PC-9 (cell line): ENCODE measurements around the gene TMEM53. TPM values are rescaled to one million over a fixed set of nuclear protein-coding genes. Genes with fewer than 3 reads are reported as not detected.

ENCODE experiments used
- BruUV-seq: library from RNA; stranded (reverse); fragments of 400-500 nt; replicated peaks from 2 replicates; lab custom pipeline; 2021; lab: Mats Ljungman, UMichigan
- CTCF ChIA-PET: fragments of 300-600 bp; sonication (Branson Sonifier 250); formaldehyde crosslinking; loops from one replicate; lab custom pipeline; 2022; ENCODE audit warnings: antibody characterized with exemption; lab: Charles Lee
- POLR2A ChIA-PET: fragments of 300-600 bp; sonication (Branson Sonifier 250); formaldehyde crosslinking; loops from one replicate; lab custom pipeline; 2022; ENCODE audit warnings: antibody characterized with exemption; ENCODE audit not compliant: unreplicated experiment; lab: Charles Lee
- DNase-seq, 2 experiments: peaks; one replicate each; pipeline versions ENCODE4 v3.0.0 to v3.0.0-alpha.2; 2015 to 2022; ENCODE audit warnings: mixed read lengths in 1 of 2
- H2AFZ ChIP-seq: fragments of 200-600 bp; sonication (generic); 2 replicates; pipeline ENCODE4 v1.8.1; 2017; ENCODE audit warnings: antibody characterized with exemption
- H3F3A ChIP-seq: fragments of 200-600 bp; sonication (generic); 2 replicates; pipeline ENCODE4 v1.8.1; 2017; ENCODE audit warnings: antibody characterized with exemption, mild to moderate bottlenecking, low read depth; ENCODE audit not compliant: insufficient read depth
- H3K27ac ChIP-seq: fragments of 200-600 bp; sonication (generic); 2 replicates; pipeline ENCODE4 v1.6.1; 2016; ENCODE audit warnings: mixed run types
- H3K27me3 ChIP-seq: fragments of 200-600 bp; sonication (generic); 2 replicates; pipeline ENCODE4 v1.6.1; 2016; ENCODE audit warnings: low read depth, mixed run types; ENCODE audit not compliant: insufficient read depth
- H3K36me3 ChIP-seq: fragments of 200-600 bp; sonication (generic); 2 replicates; pipeline ENCODE4 v1.6.1; 2016; ENCODE audit warnings: low read depth, mixed run types
- H3K4me1 ChIP-seq: fragments of 200-600 bp; sonication (generic); replicated peaks from 2 replicates; pipeline ENCODE4 v1.6.1; 2016; ENCODE audit warnings: mixed run types; ENCODE audit not compliant: insufficient read depth
- H3K4me2 ChIP-seq: fragments of 200-600 bp; sonication (generic); 2 replicates; pipeline ENCODE4 v1.6.1; 2017; ENCODE audit warnings: mixed run types
- H3K4me3 ChIP-seq: fragments of 200-600 bp; sonication (generic); 2 replicates; pipeline ENCODE4 v1.6.1; 2016; ENCODE audit warnings: mixed run types
- H3K79me2 ChIP-seq: fragments of 200-600 bp; sonication (generic); 2 replicates; pipeline ENCODE4 v1.6.1; 2017; ENCODE audit warnings: low read depth, mixed run types
- H3K9me2 ChIP-seq: fragments of 200-600 bp; sonication (generic); 2 replicates; pipeline ENCODE4 v1.8.1; 2017; ENCODE audit warnings: mild to moderate bottlenecking; ENCODE audit not compliant: insufficient read depth
- H3K9me3 ChIP-seq: fragments of 200-600 bp; sonication (generic); 2 replicates; pipeline ENCODE4 v1.8.1; 2016; ENCODE audit warnings: low read depth; ENCODE audit not compliant: insufficient read depth
- H4K20me1 ChIP-seq: fragments of 200-600 bp; sonication (generic); 2 replicates; pipeline ENCODE4 v1.8.1; 2017; ENCODE audit not compliant: insufficient read depth
- EZH2 ChIP-seq: fragments of 200-600 bp; sonication (generic); IDR thresholded peaks from 2 replicates; pipeline ENCODE4 v1.8.0; 2017; ENCODE audit warnings: antibody characterized with exemption, low read depth
- intact Hi-C: fragments of 100-400 bp; cut with micrococcal nuclease; formaldehyde crosslinking; loops from one replicate; pipeline ENCODE4 v1.10.0; 2022; ENCODE audit not compliant: unreplicated experiment
- total RNA-seq: library from RNA; stranded (reverse); gene quantifications from 2 replicates; pipeline ENCODE4 v1.2.3, GENCODE V29; 2021
- TF ChIP-seq, protein P1 (sequence below): fragments of 200-600 bp; sonication (generic); conservative IDR thresholded peaks from 2 replicates; pipeline ENCODE4 v1.6.1; 2017; ENCODE audit warnings: mixed run types, antibody characterized with exemption, mild to moderate bottlenecking, moderate library complexity

The TMEM53 gene
- total RNA-seq, 1 experiment from 2014 or later = 36.1 TPM

DNA sequence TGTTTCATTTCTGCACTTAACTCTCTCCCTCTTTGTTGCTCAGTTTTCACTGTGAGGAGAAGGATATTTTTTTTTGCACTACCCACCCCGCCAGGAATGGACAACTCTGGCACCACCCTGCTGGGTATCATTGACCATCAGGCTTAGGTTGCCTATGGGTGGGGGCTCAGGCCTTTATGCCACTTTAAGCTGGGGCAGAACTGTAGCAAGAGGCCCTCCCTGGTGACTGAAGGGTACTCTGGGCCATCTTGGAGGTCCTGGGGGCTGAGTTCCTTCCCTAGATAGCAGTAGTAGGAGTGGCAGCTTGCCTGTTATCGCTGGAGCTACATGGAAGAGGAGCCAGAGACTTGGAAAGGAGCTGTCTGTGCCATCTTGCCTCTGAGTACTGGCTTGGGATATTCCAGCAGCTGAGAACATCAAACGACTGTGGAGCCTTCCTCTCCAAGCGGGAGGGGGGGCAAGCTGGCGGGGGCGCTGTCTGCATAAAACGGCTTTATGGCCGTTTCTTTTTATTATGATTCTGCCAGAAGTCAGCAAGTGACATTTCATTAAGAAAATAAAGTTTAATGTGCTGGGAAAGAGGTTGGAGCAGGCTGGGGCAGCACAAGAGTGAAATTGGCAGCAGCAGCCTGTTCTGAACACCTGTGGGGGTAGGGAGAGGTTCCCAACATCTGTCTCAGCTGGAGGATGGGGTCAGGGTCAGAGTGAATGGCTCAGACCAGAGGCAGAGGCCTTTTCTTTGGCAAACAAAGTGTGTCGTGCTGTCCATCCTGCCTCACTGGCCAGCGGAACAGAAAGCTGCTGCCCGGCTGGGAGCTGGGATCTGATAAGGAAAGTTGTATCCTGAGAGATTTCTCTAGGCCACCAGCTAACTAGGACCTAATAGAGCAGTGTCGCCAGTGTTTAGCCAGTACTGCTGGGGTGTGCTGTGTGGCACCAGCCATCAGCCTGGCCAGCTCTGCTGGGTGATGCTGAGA, 32.9 kb downstream of the TMEM53 start:
- TF ChIP-seq EZH2 = no peak
- TF ChIP-seq, protein P1, sequence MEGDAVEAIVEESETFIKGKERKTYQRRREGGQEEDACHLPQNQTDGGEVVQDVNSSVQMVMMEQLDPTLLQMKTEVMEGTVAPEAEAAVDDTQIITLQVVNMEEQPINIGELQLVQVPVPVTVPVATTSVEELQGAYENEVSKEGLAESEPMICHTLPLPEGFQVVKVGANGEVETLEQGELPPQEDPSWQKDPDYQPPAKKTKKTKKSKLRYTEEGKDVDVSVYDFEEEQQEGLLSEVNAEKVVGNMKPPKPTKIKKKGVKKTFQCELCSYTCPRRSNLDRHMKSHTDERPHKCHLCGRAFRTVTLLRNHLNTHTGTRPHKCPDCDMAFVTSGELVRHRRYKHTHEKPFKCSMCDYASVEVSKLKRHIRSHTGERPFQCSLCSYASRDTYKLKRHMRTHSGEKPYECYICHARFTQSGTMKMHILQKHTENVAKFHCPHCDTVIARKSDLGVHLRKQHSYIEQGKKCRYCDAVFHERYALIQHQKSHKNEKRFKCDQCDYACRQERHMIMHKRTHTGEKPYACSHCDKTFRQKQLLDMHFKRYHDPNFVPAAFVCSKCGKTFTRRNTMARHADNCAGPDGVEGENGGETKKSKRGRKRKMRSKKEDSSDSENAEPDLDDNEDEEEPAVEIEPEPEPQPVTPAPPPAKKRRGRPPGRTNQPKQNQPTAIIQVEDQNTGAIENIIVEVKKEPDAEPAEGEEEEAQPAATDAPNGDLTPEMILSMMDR = no peak
- ChIA-PET POLR2A (no interaction called here), CTCF (interaction anchor here (0.5 to 0.7 kb wide), 2 partner anchors 10 to 49 kb away, joined by 3 to 5 read pairs; no protein-coding TSS in a partner anchor)
- DNase-seq = no peak
- Histone ChIP-seq H3K27me3 (no peaks in the 10 kb centered on the region), H3K4me2 (no peak overlapping the region), H3F3A (no peaks in the 10 kb centered on the region), H4K20me1 (no peaks in the 10 kb centered on the region; the same call in 1 of the 2 replicates), H3K4me3 (no peak overlapping the region), H2AFZ (no peak overlapping the region), H3K79me2 (no peaks in the 10 kb centered on the region), H3K9me2 (no peaks in the 10 kb centered on the region), H3K9me3 (no peaks in the 10 kb centered on the region), H3K4me1 (no peaks in the 10 kb centered on the region), H3K36me3 (peaks cover 12% of the 10 kb centered on the region; the same call in 1 of the 2 replicates), H3K27ac (no peak overlapping the region)
- intact Hi-C loops = no loop called here
- BruUV-seq = no TSS peak

DNA sequence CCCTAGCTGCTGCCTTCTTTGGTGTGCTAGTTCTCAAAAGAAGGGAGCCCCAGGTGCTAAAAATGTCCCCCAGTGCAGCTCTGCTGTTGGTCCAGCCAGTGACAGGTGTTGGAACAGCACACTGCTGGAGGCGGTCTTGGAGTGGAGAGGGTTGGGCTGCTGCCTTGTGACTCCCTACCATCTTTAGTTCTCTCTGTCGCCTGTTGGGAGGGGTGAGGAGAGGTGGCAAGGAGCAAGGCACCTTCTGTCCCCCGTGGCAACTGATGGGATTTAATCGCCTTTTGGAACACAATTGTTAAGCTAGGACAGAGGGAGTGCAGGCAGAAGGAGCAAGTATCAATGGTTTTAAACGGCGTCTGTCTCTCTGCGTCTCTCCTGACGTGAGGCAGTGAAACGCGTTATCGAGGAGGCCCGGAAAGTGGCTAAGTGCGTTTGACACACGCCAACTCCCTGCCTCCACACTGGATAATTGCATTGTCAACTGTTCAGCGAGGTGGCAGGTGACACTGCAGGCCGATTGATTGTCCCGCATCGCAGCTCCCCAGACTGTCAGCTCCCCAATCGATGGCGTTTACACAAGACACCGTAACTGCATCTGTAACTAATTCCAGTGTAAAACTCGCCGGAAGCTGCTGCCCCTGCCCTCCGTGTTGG, 34.0 kb downstream of the TMEM53 start:
- H3K9me2 ChIP-seq = no peaks in the 10 kb centered on the region
- H3K4me3 ChIP-seq = no peak overlapping the region
- no peak for DNase-seq
- TF ChIP-seq EZH2 = no peak
- TF ChIP-seq, protein P1 = no peak
- no peaks in the 10 kb centered on the region for H3K4me1 ChIP-seq
- no peaks in the 10 kb centered on the region for H3K9me3 ChIP-seq
- H2AFZ ChIP-seq = no peak overlapping the region
- H3K4me2 ChIP-seq = no peak overlapping the region
- H3K36me3 ChIP-seq = peaks cover 23% of the 10 kb centered on the region; the same call in 1 of the 2 replicates
- no peaks in the 10 kb centered on the region for H3F3A ChIP-seq
- H3K79me2 ChIP-seq = no peaks in the 10 kb centered on the region
- CTCF ChIA-PET = no interaction called here
- no peak overlapping the region for H3K27ac ChIP-seq
- intact Hi-C loops = no loop called here
- no peaks in the 10 kb centered on the region for H3K27me3 ChIP-seq
- POLR2A ChIA-PET = interaction anchor here (0.7 kb wide), 1 partner anchor 29 kb away, joined by 5 read pairs; no protein-coding TSS in a partner anchor
- H4K20me1 ChIP-seq = no peaks in the 10 kb centered on the region; the same call in 1 of the 2 replicates
- no TSS peak for BruUV-seq

DNA sequence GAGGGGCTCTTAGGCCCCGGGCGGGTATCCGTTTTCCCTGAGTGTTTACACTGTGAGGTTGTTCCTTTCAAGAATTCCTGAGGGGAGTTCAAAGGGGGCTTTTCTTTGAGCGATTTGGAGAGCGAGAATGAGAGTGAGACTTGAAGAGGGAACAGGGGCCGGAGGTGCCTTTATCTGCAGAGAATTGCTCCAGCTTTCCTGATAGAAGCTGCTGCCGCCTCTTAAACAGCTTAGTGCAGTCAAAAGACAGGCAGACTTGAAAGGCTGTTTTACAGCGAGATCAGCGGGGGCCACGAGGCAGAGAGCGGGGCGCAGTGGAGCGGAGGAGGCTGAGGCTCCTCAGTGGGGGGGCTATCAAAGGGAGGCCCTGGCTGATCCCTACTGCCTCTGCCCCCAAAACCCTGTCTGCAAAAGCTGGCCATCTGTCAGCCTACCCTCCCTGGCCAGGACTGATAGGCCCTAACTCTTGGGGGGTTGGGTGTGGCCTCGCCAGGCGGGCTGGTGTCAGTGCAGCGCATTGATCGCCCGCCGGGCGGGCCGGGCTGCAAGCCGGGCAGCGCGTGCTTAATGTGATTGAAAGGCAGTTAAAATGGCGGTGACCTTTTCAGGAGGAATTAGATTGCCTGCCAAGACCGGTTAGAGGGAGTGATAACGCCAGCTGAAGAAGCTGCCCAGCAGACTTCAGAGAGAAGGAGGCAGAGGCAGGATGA, 36.4 kb downstream of the TMEM53 start:
- POLR2A ChIA-PET = interaction anchor here (0.6 kb wide), 1 partner anchor 260 kb away, joined by 3 read pairs; no protein-coding TSS in a partner anchor
- 0 out of 2 replicates have a peak, but pooled peaks cover 25% of the 10 kb centered on the region for H3K36me3 ChIP-seq

More for the DNA sequence above, 36.4 kb downstream of the TMEM53 start:
- CTCF ChIA-PET = interaction anchor here (0.6 kb wide), 1 partner anchor 28 kb away, joined by 3 read pairs; no protein-coding TSS in a partner anchor
- no peak for TF ChIP-seq EZH2
- TF ChIP-seq, protein P1 = no peak
- Histone ChIP-seq H3K79me2 (peaks cover 14% of the 10 kb centered on the region; the same call in 1 of the 2 replicates), H3K4me3 (no peak overlapping the region), H3K4me2 (no peak overlapping the region), H2AFZ (no peak overlapping the region), H3K4me1 (peaks cover 7% of the 10 kb centered on the region), H3K9me3 (no peaks in the 10 kb centered on the region), H4K20me1 (no peaks in the 10 kb centered on the region; the same call in 1 of the 2 replicates), H3K27ac (no peak overlapping the region), H3F3A (no peaks in the 10 kb centered on the region), H3K27me3 (no peaks in the 10 kb centered on the region), H3K9me2 (no peaks in the 10 kb centered on the region)
- no peak for DNase-seq
- intact Hi-C loops = no loop called here
- BruUV-seq = no TSS peak
